Bronchial epithelial cell (primary cell): ENCODE measurements around the gene RGS6. TPM values are rescaled to one million over a fixed set of nuclear protein-coding genes. Genes with fewer than 3 reads are reported as not detected.
A peak's percentile ranks its signal among the peaks of the same experiment; 100 is the strongest.

Experiments used
- DNase-seq: peaks from one replicate; pipeline ENCODE4 v3.0.0-alpha.2; 2010; ENCODE audit warnings: low read depth
- FAIRE-seq: peaks from 2 replicates; lab custom pipeline; 2011; peaks lifted over from hg19 to GRCh38; lab: Jason Lieb, UNC
- H3K27me3 ChIP-seq: 2 replicates; pipeline ENCODE4 v1.5.1; 2011; ENCODE audit warnings: low read length; ENCODE audit not compliant: control insufficient read depth, insufficient read depth
- H3K36me3 ChIP-seq: 2 replicates; pipeline ENCODE4 v1.5.1; 2011; ENCODE audit warnings: low read length; ENCODE audit not compliant: control insufficient read depth, insufficient read depth
- H3K4me3 ChIP-seq: 2 replicates; pipeline ENCODE4 v1.5.1; 2011; ENCODE audit warnings: mild to moderate bottlenecking, low read depth, low read length, control low read depth
- CTCF ChIP-seq: IDR thresholded peaks from 2 replicates; pipeline ENCODE4 v1.5.1; 2011; ENCODE audit warnings: mild to moderate bottlenecking, moderate library complexity, low read length, control low read depth, inconsistent platforms; ENCODE audit not compliant: insufficient read depth, severe bottlenecking
- total RNA-seq: library from RNA; depleted of rRNA; stranded (reverse); fragments of >200 nt; gene quantifications from 2 replicates; pipeline ENCODE4 v1.2.1, GENCODE V29; 2014

Gene RGS6
- total RNA-seq, 1 donor from 2014 or later, result not detected

GRCh38 chr14:72165229-72165698, 233.0 kb downstream of the RGS6 start:
- DNase-seq (no peak), FAIRE-seq (no peak)
- no peaks in the 10 kb centered on the region for H3K36me3 ChIP-seq
- no peak for TF ChIP-seq CTCF
- H3K4me3 ChIP-seq, result no peak overlapping the region
- no peaks in the 10 kb centered on the region for H3K27me3 ChIP-seq

GRCh38 chr14:72169521-72169920, 237.3 kb downstream of the RGS6 start:
- no peak for TF ChIP-seq CTCF
- Histone ChIP-seq H3K4me3 (no peak overlapping the region), H3K36me3 (no peaks in the 10 kb centered on the region), H3K27me3 (no peaks in the 10 kb centered on the region)
- FAIRE-seq, result no peak
- DNase-seq, result no peak

GRCh38 chr14:72172049-72172448, 239.8 kb downstream of the RGS6 start:
- FAIRE-seq (no peak), DNase-seq (no peak)
- Histone ChIP-seq H3K4me3 (no peak overlapping the region), H3K36me3 (no peaks in the 10 kb centered on the region), H3K27me3 (no peaks in the 10 kb centered on the region)
- no peak for TF ChIP-seq CTCF

- Histone ChIP-seq H3K27me3 (no peaks in the 10 kb centered on the region), H3K4me3 (no peak overlapping the region), H3K36me3 (no peaks in the 10 kb centered on the region)
- no peak for TF ChIP-seq CTCF
- FAIRE-seq (no peak), DNase-seq (no peak)
Observed at GRCh38 chr14:72172597-72172996, 240.4 kb downstream of the RGS6 start.

- no peaks in the 10 kb centered on the region for H3K36me3 ChIP-seq
- DNase-seq, result no peak
- peak; percentile 7 for FAIRE-seq
- H3K4me3 ChIP-seq, result no peak overlapping the region
- H3K27me3 ChIP-seq, result no peaks in the 10 kb centered on the region
- no peak for TF ChIP-seq CTCF
Observed at GRCh38 chr14:72173038-72173720, 240.9 kb downstream of the RGS6 start.

- Histone ChIP-seq H3K27me3 (no peaks in the 10 kb centered on the region), H3K4me3 (no peak overlapping the region), H3K36me3 (no peaks in the 10 kb centered on the region)
- DNase-seq, result no peak
- FAIRE-seq, result no peak
- TF ChIP-seq CTCF, result no peak
Observed at GRCh38 chr14:72177251-72177650, 245.0 kb downstream of the RGS6 start.
